ENCODE data around the gene OGN.
"Not testable (repeated sequence)": the region's sequence is repeated elsewhere in the genome, so short reads cannot be mapped to it uniquely, and the experiment has no call there.

OGN gene, protein sequence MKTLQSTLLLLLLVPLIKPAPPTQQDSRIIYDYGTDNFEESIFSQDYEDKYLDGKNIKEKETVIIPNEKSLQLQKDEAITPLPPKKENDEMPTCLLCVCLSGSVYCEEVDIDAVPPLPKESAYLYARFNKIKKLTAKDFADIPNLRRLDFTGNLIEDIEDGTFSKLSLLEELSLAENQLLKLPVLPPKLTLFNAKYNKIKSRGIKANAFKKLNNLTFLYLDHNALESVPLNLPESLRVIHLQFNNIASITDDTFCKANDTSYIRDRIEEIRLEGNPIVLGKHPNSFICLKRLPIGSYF

DNA sequence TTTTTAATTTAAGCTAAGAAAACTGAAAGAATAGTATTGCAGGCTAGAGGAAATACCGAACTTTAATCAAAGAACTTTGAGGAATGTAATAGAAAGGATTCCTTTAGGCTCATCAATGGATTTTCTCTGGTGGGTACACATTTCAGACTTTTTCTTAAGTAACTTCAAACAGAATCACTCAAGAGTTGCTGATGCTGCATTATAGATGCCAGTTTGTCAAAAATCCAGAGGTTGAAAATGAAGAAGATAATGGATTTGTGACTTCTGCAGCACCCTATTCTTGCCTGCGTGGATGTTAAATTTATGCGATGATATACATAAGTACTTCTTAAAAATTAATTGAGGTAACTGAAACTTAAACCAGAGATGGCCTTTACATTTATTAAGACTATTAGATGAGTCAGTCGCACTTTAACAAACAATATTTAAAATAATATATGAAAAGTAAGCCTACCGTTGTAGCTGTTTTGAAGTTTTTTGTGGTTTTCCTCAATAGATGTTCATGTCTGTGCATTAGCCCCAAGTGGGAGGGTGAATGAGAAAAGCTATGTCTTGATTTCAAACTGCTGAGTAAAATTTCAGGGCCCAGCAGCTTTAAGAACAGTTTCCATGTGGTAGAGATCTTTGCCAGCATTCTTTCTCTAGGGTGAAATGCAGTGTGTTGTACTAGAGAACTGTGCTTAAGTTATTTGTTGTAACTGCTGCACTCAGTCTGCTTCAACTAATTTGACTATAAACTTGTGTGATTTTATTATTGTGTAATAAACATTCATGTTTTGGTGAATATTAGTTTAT is at the start of gene OGN:
Gene OGN, minus strand, starts transcription at position 537 of the 795 bp plus-strand sequence. CDS start 1,171 bp downstream, outside the sequence.
- DNase-seq: no peak

DNA sequence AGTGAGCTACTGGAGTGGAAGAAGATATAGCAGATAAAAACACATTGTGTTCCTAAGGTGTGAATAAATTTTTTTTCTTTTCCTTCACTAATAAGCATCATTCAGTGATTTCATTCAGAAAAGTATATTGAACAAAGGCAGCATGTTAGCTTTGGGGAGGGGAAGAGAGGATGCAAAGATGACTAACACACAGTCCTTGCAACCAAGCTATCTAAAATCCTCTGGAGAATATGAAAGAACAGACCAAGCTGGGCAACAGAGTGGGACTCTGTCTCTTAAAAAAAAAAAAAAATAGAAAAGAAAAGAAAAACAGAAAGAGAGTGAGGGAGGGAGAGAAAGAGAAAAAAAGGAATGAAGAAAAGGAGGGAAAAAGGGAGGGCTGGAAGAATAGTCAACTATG is 42.2 kb upstream of the OGN start:
- DNase-seq: no peak

DNA sequence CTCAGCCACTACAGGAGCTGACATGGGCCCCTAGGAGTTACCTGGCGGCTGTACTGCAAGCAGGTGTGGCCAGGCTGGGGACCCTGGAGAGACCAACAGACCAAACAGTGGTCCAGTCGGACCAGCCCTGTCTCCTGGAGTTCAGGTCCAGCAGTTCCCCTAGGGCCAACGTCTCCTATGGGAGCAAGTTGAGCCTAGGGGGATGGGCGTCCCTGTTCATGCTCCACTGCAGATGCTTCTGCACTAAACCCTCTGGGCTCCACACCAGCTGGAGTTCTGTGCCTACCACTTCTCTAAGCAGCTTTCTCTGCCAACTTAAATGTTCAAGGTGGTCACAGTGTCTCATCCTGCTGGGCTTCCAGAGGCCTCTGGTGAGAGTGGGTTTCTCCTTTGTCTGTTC is 40.5 kb upstream of the OGN start:
- no peak for DNase-seq

DNA sequence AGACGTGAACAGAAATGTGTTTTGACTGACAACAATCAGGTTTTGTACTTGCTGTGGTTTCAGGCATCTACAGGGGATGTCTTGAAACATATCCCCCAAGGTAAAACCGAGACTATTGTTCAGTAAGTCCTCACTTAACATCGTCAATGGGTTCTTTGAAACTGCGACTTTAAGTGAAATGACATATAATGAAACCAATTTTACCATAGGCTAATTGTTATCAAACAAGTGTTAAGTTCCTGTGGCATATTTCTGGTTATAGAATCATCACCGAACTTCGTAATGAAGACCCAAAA is 36.3 kb upstream of the OGN start:
- DNase-seq: no peak

DNA sequence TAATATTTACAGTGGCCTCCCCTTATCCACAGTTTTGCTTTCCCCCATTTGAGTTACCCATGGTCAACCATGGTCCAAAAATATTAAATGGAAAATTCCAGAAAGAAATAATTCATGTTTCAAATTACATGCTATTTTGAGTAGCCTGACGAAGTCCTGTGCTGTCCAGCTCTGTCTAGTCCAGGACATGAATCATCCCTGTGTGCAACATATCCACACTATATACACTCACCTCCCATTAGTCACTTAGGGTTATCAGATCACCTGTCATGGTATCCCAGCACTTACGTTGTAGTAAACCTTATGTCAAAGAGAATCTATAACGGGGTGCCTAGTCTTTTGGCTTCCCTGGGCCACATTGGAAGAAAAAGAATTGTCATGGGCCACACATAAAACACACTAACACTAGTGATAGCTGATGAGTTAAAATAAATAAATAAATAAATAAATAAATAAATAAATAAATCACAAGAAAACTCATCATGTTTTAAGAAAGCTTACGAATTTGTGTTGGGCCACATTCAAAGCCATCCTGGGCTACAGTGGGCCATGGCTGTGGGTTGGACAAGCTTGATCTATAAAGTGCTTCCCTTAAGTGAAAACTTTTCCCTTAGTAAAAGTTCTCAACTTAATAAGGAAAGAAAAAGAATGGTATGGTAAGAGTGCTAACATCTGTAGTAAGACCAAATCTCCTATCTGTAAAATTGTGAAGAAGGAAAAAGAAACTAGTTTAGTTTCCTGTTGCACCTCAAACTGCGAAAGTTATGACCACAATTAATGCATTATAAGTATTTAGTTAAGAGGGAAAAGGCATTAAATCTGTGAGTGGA is 35.8 kb upstream of the OGN start:
- DNase-seq: no peak

DNA sequence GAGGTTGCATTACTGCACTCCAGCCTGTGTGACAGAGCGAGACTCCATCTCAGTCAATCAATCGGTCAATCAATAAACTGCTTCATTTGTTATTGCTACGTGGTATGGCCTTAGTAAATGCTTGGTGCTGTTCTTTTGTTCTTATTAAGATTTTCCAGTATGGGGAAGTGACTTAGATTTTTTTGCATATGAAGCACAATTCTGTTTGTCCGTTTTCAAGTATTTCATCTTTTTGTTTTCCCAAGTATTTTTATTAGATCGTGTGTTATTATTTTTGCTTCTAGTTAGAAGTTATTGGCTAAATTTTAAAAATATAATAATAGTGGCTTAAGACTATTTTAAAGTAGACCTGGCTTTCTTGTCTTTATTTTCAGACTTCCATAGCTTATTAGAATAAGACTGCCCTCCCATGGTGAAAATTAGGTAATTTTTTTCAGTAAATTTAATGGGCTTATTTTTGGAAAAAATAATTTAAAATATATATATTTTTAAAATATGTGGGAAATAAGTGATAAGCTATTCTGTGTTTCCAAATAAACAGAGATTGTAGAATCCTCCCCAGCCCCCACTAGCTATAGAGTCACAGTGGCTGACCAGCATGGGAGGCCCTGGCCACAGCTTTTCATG is 34.6 kb upstream of the OGN start:
- DNase-seq: no peak

DNA sequence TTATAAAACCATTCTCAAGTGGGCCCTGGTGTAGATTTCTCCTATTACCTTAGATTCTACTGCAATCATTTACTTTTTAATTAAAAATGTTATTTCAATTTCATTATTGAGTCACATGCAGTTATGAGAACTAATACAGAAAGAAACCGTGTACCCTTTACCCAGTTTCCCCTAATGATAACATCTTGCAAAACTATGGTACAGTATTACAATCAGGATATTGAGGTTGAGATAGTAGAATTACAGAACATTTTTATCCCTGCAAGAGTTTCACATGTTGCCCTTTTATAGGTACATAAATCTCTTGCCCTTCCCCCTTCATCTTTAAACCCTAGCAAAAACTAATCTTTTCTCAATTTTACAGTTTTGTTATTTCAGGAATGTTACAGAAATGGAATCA is 30.9 kb upstream of the OGN start:
- no peak for DNase-seq

DNA sequence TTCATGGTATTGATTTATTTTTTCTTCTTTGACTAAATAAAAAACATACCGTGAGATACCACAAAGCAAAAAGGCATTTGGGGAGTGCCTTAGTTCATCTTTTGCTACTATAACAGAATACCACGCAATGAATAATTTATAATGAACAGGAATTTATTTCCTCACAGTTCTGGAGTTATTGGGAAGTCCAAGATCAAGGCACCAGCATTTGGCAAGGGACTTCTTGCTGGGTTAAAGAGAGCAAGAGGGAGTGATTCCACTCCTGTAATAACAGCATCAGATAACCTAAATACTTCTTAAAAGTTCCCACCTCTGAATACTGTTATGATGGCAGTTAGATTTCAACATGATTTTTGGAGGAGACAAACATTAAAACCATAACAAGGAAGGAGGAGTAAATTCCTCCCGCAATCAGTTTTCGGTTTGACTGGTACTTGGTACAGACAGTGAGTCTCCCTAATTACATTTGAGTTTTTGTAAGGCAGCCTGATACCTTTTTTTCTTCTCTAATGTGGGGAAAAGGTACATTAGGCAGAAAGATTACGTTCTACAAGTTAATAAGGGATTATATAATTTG is 28.7 kb upstream of the OGN start:
- no peak for DNase-seq

DNA sequence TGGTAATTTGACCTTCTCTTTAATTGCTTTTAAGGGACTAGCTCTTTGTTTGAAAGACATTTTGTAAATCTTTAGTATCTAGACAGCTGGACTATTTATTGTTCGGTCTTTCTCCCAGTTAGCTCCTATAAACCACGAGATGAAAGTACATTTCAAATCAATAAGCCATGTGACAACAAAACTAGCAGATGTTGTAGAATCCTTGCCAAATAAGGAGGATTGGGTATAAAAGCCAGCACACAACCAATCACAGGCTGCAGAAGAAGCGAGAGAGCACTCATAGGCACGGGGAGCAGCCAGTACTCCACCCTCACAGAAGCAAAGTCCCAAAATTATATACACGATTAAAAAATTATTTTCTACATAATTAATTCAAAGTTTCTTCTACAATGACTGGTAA is 28.0 kb upstream of the OGN start:
- DNase-seq: no peak

DNA sequence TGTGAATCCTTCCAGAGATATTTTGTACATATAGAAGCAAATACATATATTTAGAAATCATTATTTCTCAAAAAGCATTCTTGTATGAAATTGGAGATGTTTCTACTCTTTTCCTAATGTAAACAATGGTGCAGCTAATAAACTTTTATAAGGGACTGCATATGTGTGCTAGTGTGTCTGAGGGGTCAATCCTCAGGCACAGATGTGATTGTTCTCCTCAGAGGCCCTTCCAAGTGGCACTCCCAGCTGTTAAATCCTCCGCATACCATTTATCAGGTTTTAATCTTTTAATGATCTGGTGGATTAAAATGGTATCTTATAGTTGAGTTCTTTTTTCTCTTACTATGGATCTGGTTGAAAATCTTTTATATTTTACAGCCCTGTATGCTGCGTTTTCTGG is 25.5 kb upstream of the OGN start:
- no peak for DNase-seq

DNA sequence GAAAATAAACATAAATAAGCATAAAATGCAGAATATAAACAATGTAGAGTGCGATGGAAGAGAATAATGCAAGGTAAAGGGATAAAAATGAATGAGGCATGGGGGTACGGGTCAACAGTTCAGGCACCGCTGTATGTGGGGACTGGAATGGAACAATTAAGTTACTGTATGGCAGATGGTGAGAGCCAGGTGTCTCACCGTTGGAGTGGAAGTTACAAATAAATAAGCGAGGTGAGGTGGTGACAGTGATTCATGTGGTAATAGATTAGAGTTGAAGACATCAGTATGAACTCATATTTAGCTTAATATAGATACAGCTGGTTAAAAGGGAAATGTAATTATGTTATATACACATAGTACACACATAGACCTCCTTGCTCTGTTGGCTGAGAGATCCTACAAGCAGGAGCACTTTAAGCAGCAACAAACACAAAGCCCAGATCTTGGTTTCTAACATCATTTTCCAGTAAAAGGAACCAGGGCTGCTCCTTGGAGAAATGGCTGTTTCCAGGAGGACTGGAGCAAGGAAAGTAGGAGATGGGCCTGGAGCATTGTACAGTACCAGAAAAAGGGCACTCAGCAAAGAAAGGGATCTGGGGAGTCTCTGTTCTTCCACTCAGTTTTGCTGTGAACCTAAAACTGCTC is 22.2 kb upstream of the OGN start:
- DNase-seq: no peak

DNA sequence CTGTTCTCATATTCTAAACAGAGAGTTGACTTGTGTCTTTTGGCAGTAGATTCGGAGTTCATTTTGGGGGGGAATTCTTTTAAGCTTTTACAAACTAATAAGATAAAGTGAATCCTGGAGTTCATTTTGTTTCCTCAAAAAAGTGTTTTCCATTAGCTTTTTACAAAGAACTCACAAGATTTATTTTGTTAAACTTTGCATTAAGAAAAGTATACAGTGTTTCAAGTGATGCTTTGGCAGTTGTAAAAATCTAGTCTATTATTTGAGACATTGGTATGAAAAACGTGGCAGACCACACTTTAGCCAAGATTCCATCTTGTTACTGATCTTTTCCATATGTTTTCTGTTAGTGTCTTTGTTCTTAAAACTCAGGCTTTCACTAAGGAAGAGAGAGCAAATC is 21.1 kb upstream of the OGN start:
- no peak for DNase-seq

DNA sequence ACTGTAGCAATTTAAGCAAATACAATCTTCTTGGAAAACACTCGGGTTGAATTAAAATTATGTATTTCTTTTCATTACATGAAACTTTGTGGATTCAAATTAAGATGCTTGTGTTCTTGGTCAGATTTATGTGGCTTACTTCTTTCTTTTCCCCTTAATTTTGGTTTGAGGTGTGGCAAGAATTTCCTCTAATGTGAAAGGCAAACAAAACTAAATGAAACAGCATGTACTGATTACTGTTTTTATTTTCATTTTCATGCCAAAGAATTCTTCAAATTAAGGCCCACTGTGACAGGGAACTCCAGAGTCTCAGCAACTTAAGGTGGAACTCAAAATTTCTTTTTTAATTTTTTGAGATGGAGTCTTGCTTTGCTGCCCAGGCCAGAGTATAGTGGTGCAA is 20.0 kb upstream of the OGN start, which contains the start of gene OMD:
Gene OMD, minus strand, starts transcription at position 132 of the 400 bp plus-strand sequence. CDS start 6,913 bp downstream, outside the sequence.
- DNase-seq: no peak

DNA sequence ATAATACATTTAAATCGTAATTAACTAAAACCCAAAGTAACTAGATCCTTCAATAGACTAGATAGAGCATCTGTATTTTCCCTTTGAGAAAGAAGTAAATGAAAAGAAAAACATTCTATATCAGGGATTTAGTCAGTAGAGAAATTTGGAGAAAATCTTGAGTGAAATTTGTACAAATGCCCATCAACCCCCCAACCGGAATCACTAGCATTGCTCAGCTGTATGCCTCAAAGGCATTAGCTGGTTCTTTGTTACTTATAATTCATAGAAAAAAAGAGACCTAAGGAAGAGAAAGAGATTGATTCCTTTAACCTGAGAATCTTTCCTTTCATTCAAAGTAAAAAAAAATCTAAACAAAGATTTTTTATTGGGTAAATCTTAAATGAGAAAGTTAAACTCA is 19.2 kb upstream of the OGN start:
- DNase-seq: no peak

DNA sequence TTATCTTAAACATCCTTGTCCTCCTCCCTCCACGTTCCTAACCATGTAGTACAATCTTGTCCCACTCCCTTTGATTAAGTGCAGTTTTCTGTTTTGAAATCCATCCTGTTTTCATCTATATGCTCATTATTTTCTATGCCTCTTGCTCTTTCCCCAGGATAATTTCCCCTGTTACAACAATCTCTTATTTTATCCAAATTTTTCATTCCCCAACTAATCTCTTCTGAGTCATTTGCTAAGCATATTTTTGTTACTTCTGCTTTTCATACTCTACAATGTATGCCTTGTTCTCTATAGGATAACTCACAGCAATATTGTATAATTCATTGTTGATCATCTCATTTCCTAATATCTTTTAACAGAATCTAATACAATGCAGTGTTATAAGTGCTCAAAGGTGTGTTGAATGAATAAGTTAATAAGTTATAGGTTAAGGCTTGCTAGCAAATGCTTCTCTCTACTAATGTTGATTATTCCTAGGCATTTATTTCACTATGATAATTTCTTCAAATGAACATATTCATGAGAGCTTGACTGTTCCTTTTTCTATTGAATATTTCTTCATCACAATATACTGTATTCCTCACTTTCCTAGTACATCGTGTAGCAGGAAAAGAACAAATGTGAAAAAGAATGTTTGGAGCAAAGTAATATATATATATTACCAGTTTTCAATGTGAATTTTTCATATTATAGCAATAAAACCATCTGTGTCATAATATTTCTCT is 18.4 kb upstream of the OGN start:
- no peak for DNase-seq

DNA sequence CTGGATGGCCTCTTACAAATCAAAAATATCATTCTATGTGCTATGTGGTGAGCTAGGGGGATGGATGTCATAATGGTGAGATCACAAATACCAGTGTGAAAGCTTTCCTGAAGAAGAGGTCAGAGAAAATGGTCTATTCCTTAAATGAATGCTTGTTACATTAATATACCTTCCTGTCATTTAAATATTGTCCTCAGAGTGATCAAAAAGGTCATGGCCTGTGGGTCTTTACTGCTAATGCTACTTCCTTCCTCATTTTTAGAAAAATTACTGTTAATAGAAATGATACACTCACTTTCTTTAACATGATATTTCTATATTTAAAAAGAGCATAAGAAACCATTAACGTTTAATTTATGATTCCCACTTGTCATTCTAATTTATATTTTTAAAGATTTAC is 10.2 kb upstream of the OGN start:
- no peak for DNase-seq

DNA sequence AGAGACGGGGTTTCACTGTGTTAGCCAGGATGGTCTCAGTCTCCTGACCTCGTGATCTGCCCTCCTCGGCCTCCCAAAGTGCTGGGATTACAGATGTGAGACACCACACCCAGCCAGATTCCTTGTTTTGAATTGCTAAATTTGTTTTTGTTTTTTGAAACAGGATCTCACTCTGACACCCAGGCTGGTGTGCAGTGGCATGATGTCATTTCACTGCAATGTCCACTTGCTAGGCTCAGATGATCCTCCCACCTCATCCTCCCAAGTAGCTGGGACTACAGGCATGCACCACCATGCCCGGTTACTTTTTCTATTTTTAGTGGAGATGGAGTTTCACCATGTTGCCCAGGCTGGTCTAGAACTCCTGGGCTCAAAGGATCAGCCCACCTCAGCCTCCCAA is 6.8 kb upstream of the OGN start:
- DNase-seq: not testable (repeated sequence)

DNA sequence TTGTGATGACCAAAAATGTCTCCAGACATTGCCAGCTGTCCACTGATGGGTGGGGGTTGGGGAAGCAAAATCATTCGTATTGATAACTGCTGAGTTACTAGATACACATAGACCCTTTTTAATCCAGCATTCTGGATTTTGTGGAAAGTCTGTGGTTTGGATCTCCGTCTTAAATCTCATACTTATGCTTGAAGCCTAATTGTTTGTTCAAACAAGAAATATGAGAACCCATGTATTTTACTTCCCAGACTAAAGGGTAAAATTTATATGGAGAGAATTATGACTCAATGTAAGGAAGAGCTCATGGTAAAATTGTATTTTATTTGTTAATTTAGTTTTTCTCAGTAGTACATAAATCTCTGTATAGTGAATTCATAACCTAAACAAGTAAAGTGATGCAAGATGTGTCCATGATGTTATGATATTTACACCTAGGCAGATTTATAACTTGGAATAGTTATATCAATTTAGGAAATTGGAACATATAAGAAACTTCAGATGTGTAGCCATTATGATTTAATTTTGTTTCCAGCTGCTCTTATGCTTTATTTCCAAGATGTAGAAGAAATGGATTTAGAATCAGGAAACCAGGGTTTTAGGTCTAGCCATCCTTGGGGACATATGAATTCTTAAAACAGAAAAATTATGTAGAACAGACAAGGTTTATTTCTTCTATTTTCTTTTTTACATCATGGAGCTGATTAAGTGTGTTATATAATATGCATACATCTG is 4.5 kb upstream of the OGN start:
- no peak for DNase-seq

DNA sequence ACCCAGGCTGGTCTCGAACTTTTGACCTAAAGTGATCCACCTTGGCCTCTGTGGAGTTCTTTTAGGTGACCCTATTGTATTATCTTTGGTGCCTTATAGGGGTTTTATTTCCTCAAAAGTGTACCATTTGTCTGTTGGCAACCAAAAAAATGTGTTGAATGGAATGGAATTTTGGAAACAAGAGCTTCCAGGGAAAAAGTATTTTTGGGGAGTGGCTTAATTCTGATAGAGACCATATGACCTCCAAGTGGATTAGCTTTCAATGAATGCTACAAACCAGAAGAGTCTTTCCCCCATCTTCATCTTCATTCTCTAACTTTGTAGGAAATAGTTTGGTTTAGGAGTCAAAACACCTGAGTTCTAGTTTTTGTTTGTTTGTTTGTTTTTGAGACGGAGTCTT is 3.4 kb upstream of the OGN start:
- DNase-seq: no peak

DNA sequence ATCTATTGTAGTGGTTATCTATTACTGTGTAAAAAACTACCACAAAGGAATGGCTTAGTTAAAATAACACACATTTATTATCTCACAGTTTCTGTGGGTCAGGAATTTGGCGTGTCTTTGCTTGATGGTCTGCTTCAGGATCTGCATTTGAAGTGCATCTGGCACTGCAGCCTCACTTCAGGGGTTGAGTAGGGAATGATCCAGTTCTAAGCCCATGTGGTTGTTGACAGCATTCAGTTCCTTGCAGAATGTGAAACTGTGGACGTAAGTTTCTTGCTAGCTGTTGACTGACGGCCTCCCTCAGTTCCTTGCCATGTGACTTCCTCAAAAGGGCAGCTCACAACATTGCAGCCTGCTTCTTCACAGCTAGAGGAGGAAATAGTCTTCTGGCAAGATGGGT is 2.1 kb upstream of the OGN start:
- DNase-seq: no peak

DNA sequence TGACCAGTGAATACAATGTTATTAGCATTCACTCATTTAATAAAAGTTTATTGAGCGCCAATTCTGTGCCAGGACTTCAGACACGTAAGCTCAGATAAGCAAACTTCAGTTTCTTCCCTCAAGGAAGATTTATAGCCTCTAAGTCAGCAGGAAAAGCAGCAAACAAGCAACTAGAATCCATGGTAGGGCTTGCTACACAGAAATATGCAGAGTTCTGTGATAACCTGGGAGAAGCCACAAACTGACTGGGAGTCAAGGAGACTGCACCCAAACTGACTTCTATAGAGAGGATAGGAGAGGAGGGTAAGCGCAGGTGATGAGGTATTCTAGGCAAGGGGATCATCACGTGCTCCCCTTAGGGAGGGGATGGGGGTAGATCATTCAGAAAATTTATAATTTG is 1.4 kb upstream of the OGN start:
- DNase-seq: no peak

All from NCI-H2029 (cell line).